ENCODE data around the gene LRRN4CL.

DNA sequence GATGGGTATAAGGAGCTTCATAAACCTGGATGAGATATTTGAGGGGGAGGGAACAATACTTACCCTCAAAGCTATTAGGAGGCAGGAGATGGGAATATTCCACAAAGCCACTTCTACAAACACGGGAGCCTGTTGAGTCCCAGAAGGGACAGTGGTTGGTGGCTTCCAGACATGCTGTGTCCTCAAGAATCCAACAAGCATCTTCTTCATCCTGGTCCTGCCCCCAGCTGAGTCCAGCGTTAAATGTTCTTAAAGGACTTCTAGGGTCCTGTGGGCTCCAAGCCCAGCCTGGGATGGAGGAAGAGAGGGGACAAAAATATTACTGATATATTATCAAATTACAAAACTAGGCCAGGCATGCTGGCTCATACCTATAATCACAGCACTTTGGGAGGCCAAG is 21.9 kb downstream of the LRRN4CL start:
- TF ChIP-seq, protein P1, sequence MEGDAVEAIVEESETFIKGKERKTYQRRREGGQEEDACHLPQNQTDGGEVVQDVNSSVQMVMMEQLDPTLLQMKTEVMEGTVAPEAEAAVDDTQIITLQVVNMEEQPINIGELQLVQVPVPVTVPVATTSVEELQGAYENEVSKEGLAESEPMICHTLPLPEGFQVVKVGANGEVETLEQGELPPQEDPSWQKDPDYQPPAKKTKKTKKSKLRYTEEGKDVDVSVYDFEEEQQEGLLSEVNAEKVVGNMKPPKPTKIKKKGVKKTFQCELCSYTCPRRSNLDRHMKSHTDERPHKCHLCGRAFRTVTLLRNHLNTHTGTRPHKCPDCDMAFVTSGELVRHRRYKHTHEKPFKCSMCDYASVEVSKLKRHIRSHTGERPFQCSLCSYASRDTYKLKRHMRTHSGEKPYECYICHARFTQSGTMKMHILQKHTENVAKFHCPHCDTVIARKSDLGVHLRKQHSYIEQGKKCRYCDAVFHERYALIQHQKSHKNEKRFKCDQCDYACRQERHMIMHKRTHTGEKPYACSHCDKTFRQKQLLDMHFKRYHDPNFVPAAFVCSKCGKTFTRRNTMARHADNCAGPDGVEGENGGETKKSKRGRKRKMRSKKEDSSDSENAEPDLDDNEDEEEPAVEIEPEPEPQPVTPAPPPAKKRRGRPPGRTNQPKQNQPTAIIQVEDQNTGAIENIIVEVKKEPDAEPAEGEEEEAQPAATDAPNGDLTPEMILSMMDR (IDR thresholded peaks at IDR 0.05): no peak
- no peak for TF ChIP-seq POLR2A (IDR thresholded peaks at IDR 0.05)
- no peak for TF ChIP-seq POLR2AphosphoS5 (IDR thresholded peaks at IDR 0.05)

Data from breast epithelium (tissue), 3 donors.